Measurements from ENCODE around the gene HLA-G.
"Not testable (repeated sequence)": the region's sequence is repeated elsewhere in the genome, so short reads cannot be mapped to it uniquely, and the experiment has no call there.

The HLA-G gene

GRCh38 chr6:29870104-29870503 is 42.5 kb downstream of the HLA-G start:
- peaks cover 80% of the 10 kb centered on the region for H3K27me3 ChIP-seq (ENCODE audit: insufficient read depth, low read length)
- no peaks in the 10 kb centered on the region for H3K36me3 ChIP-seq (ENCODE audit: insufficient read depth, low read length)
- H3K79me2 ChIP-seq (ENCODE audit: control insufficient read depth, insufficient read depth, low read length, unreplicated experiment), result no peaks in the 10 kb centered on the region
- H2AFZ ChIP-seq (ENCODE audit: low read length, unreplicated experiment), result no peak overlapping the region
- no peak overlapping the region for H3K4me3 ChIP-seq (ENCODE audit: low read depth, low read length)
- no peak overlapping the region for H3K27ac ChIP-seq (ENCODE audit: low read depth, low read length)
- H3K4me1 ChIP-seq (ENCODE audit: control insufficient read depth, insufficient read depth, low read length, unreplicated experiment), result no peaks in the 10 kb centered on the region

- no peaks in the 10 kb centered on the region for H3K36me3 ChIP-seq (ENCODE audit: insufficient read depth, low read length)
- no peak overlapping the region for H3K4me3 ChIP-seq (ENCODE audit: low read depth, low read length)
- H3K27me3 ChIP-seq (ENCODE audit: insufficient read depth, low read length), result peaks cover 53% of the 10 kb centered on the region
- H3K4me1 ChIP-seq (ENCODE audit: control insufficient read depth, insufficient read depth, low read length, unreplicated experiment), result no peaks in the 10 kb centered on the region
- H3K27ac ChIP-seq (ENCODE audit: low read depth, low read length), result no peak overlapping the region
- H2AFZ ChIP-seq (ENCODE audit: low read length, unreplicated experiment), result no peak overlapping the region
- H3K79me2 ChIP-seq (ENCODE audit: control insufficient read depth, insufficient read depth, low read length, unreplicated experiment), result no peaks in the 10 kb centered on the region
Observed at GRCh38 chr6:29872791-29873190, 45.2 kb downstream of the HLA-G start.

- no peak overlapping the region for H2AFZ ChIP-seq (ENCODE audit: low read length, unreplicated experiment)
- H3K79me2 ChIP-seq (ENCODE audit: control insufficient read depth, insufficient read depth, low read length, unreplicated experiment), result no peaks in the 10 kb centered on the region
- H3K4me3 ChIP-seq (ENCODE audit: low read depth, low read length), result no peak overlapping the region
- H3K36me3 ChIP-seq (ENCODE audit: insufficient read depth, low read length), result no peaks in the 10 kb centered on the region
- no peaks in the 10 kb centered on the region for H3K4me1 ChIP-seq (ENCODE audit: control insufficient read depth, insufficient read depth, low read length, unreplicated experiment)
- peaks cover 28% of the 10 kb centered on the region for H3K27me3 ChIP-seq (ENCODE audit: insufficient read depth, low read length)
- no peak overlapping the region for H3K27ac ChIP-seq (ENCODE audit: low read depth, low read length)
Observed at GRCh38 chr6:29875257-29875656, 47.6 kb downstream of the HLA-G start.

- not testable (repeated sequence) for H3K4me3 ChIP-seq (ENCODE audit: low read depth, low read length); H2AFZ ChIP-seq (ENCODE audit: low read length, unreplicated experiment); H3K27ac ChIP-seq (ENCODE audit: low read depth, low read length); H3K79me2 ChIP-seq (ENCODE audit: control insufficient read depth, insufficient read depth, low read length, unreplicated experiment); H3K36me3 ChIP-seq (ENCODE audit: insufficient read depth, low read length); H3K4me1 ChIP-seq (ENCODE audit: control insufficient read depth, insufficient read depth, low read length, unreplicated experiment)
- H3K27me3 ChIP-seq (ENCODE audit: insufficient read depth, low read length), result peaks cover 23% of the 10 kb centered on the region
Observed at GRCh38 chr6:29875734-29876133, 48.1 kb downstream of the HLA-G start.
